ENCODE measurements around the gene AQP12B. TPM values are rescaled to one million over a fixed set of nuclear protein-coding genes. Genes with fewer than 3 reads are reported as not detected.

Gene AQP12B
- total RNA-seq, 1 experiment from 2014 or later, result not detected

DNA sequence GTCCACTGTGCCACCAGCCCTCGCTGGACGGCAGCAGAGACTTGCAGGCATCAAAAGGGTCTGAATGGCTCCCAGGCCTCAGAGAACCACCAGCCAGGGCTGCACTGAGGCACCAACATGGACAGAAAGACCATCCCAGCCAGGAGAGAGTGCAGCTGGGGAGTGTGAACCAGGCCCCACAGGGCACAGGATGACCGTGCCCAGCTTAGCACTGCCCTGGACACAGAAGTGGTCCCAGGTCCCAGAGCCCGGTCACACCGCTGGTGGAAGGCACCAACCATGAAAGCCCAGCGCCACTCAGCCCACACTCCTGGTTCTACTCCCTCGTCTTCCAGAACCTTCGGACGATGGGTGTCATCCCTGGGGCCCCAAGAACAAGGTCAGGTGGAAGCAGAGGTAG, 29.4 kb upstream of the AQP12B start:
- ChIA-PET CTCF (no interaction called here), POLR2A (no interaction called here)
- DNase-seq (ENCODE audit: unreplicated experiment), result no peak
- no peaks in the 10 kb centered on the region for H3K4me1 Mint-ChIP-seq (ENCODE audit: insufficient read depth, unreplicated experiment)
- H3K27me3 Mint-ChIP-seq (ENCODE audit: insufficient read depth, unreplicated experiment), result peaks cover 56% of the 10 kb centered on the region
- intact Hi-C loops (cut with micrococcal nuclease), result no loop called here
- no peaks in the 10 kb centered on the region for H3K36me3 Mint-ChIP-seq (ENCODE audit: insufficient read depth, unreplicated experiment)
- no peak overlapping the region for H3K4me3 Mint-ChIP-seq (ENCODE audit: unreplicated experiment)
- no peaks in the 10 kb centered on the region for H3K9me3 Mint-ChIP-seq (ENCODE audit: unreplicated experiment)
- TF ChIP-seq, protein P1, sequence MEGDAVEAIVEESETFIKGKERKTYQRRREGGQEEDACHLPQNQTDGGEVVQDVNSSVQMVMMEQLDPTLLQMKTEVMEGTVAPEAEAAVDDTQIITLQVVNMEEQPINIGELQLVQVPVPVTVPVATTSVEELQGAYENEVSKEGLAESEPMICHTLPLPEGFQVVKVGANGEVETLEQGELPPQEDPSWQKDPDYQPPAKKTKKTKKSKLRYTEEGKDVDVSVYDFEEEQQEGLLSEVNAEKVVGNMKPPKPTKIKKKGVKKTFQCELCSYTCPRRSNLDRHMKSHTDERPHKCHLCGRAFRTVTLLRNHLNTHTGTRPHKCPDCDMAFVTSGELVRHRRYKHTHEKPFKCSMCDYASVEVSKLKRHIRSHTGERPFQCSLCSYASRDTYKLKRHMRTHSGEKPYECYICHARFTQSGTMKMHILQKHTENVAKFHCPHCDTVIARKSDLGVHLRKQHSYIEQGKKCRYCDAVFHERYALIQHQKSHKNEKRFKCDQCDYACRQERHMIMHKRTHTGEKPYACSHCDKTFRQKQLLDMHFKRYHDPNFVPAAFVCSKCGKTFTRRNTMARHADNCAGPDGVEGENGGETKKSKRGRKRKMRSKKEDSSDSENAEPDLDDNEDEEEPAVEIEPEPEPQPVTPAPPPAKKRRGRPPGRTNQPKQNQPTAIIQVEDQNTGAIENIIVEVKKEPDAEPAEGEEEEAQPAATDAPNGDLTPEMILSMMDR (IDR thresholded peaks at IDR 0.05; ENCODE audit: unreplicated experiment), result no peak
- H3K27ac Mint-ChIP-seq (ENCODE audit: low read depth, unreplicated experiment), result no peak overlapping the region
- BruUV-seq (replicated peaks), result no TSS peak

DNA sequence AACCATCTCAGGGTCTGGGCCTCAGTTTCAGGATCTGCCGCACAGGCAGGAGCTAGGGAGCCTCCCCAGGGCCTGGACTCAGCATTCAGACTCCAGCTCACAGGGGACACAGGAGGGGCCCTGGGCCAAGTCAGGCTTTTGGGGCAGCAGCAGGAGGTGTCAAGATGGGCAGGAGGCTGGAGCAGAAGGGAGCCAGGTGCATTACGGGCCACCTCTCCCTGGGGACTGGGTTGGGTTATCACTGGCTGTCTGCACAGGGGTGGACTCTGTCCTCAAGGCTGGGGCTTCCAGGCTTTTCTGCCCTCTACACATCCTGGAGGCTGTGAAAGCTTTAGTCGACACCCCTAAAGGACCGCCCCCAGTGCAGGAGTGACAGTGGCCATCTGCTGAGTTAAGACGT, 29.0 kb upstream of the AQP12B start:
- CTCF ChIA-PET, result no interaction called here
- H3K36me3 Mint-ChIP-seq (ENCODE audit: insufficient read depth, unreplicated experiment), result no peaks in the 10 kb centered on the region

DNA sequence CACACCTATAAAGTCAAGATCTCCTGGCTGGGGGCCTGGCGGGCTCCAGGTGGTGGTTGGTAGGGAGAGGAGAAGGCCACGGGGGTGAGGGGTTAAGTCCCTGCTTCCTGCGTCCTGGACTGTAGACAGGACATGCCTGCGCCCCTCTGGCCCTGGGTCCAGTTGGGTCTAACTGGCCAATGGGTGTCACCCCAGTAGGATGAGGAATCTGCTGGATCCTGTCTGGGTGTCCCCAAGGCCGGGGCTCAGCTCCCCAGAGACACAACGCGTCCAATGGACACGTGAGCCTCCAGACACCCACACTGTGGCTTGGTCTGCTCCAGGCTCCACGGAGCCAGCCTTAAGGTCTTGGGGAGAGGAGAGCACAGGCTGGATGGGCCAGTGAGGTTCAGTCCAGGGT, 28.6 kb upstream of the AQP12B start:
- no TSS peak for BruUV-seq (replicated peaks)
- H3K27ac Mint-ChIP-seq (ENCODE audit: low read depth, unreplicated experiment), result no peak overlapping the region

More for the DNA sequence above, 29.0 kb upstream of the AQP12B start:
- Mint-ChIP-seq H3K9me3 (ENCODE audit: unreplicated experiment) (no peaks in the 10 kb centered on the region), H3K4me3 (ENCODE audit: unreplicated experiment) (no peak overlapping the region), H3K27ac (ENCODE audit: low read depth, unreplicated experiment) (no peak overlapping the region), H3K4me1 (ENCODE audit: insufficient read depth, unreplicated experiment) (no peaks in the 10 kb centered on the region), H3K27me3 (ENCODE audit: insufficient read depth, unreplicated experiment) (peaks cover 57% of the 10 kb centered on the region)
- no TSS peak for BruUV-seq (replicated peaks)
- no peak for DNase-seq (ENCODE audit: unreplicated experiment)
- intact Hi-C loops (cut with micrococcal nuclease), result no loop called here
- POLR2A ChIA-PET, result no interaction called here
- TF ChIP-seq, protein P1 (IDR thresholded peaks at IDR 0.05; ENCODE audit: unreplicated experiment), result no peak

DNA sequence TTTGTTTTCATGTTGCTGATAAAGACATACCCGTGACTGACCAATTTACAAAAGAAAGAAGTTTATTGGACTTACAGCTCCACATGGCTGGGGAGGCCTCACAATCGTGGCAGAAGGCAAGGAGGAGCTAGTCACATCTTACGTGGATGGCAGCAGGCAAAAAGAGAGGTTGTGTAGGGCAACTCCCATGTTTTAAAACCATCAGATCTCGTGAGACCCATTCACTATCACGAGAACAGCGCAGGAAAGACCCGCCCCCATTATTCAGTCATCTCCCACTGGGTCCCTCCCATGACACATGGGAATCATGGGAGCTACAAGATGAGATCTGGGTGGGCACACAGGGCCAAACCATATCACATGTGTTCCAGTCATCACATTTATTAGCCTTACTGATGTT, 25.8 kb upstream of the AQP12B start:
- Mint-ChIP-seq H3K4me3 (ENCODE audit: unreplicated experiment) (no peak overlapping the region), H3K27ac (ENCODE audit: low read depth, unreplicated experiment) (no peak overlapping the region), H3K4me1 (ENCODE audit: insufficient read depth, unreplicated experiment) (no peaks in the 10 kb centered on the region), H3K9me3 (ENCODE audit: unreplicated experiment) (no peaks in the 10 kb centered on the region), H3K27me3 (ENCODE audit: insufficient read depth, unreplicated experiment) (peaks cover 78% of the 10 kb centered on the region), H3K36me3 (ENCODE audit: insufficient read depth, unreplicated experiment) (no peaks in the 10 kb centered on the region)
- ChIA-PET CTCF (no interaction called here), POLR2A (no interaction called here)
- DNase-seq (ENCODE audit: unreplicated experiment), result no peak
- BruUV-seq (replicated peaks), result no TSS peak
- intact Hi-C loops (cut with micrococcal nuclease), result no loop called here
- TF ChIP-seq, protein P1 (IDR thresholded peaks at IDR 0.05; ENCODE audit: unreplicated experiment), result no peak

More for the DNA sequence above, 28.6 kb upstream of the AQP12B start:
- Mint-ChIP-seq H3K9me3 (ENCODE audit: unreplicated experiment) (no peaks in the 10 kb centered on the region), H3K4me3 (ENCODE audit: unreplicated experiment) (no peak overlapping the region), H3K4me1 (ENCODE audit: insufficient read depth, unreplicated experiment) (no peaks in the 10 kb centered on the region), H3K36me3 (ENCODE audit: insufficient read depth, unreplicated experiment) (no peaks in the 10 kb centered on the region), H3K27me3 (ENCODE audit: insufficient read depth, unreplicated experiment) (peaks cover 57% of the 10 kb centered on the region)
- ChIA-PET POLR2A (no interaction called here), CTCF (no interaction called here)
- DNase-seq (ENCODE audit: unreplicated experiment), result no peak
- TF ChIP-seq, protein P1 (IDR thresholded peaks at IDR 0.05; ENCODE audit: unreplicated experiment), result no peak
- intact Hi-C loops (cut with micrococcal nuclease), result no loop called here

Data from MCF 10A (cell line).